HG03354 (cell line): Measurements from ENCODE around the gene SREBF1.
"Not testable (repeated sequence)": the region's sequence is repeated elsewhere in the genome, so short reads cannot be mapped to it uniquely, and the experiment has no call there.

Experiments
- ATAC-seq: cut with Tn5 transposase; IDR thresholded peaks from one replicate; pipeline ENCODE4 v1.9.1; 2021; ENCODE audit warnings: mild to moderate bottlenecking; ENCODE audit not compliant: unreplicated experiment, poor library complexity, severe bottlenecking

SREBF1 gene

GRCh38 chr17:17814162-17815061 is 22.4 kb downstream of the SREBF1 start:
- ATAC-seq: no peak

- ATAC-seq: no peak
These were observed 23.1 kb downstream of the SREBF1 start for GRCh38 chr17:17813725-17814095.

GRCh38 chr17:17813055-17813724 is 23.6 kb downstream of the SREBF1 start:
- ATAC-seq: no peak

- ATAC-seq: no peak
These were observed 24.4 kb downstream of the SREBF1 start for GRCh38 chr17:17812211-17813054.

GRCh38 chr17:17811381-17812210 is 25.2 kb downstream of the SREBF1 start:
- ATAC-seq: no peak

- ATAC-seq: no peak
These were observed 25.9 kb downstream of the SREBF1 start for GRCh38 chr17:17810895-17811248.

- ATAC-seq: no peak
These were observed 26.5 kb downstream of the SREBF1 start for GRCh38 chr17:17810084-17810894.

GRCh38 chr17:17809531-17810083 is 27.2 kb downstream of the SREBF1 start:
- no peak for ATAC-seq

GRCh38 chr17:17808706-17809432 is 27.9 kb downstream of the SREBF1 start:
- ATAC-seq: no peak

GRCh38 chr17:17808200-17808599 is 28.6 kb downstream of the SREBF1 start:
- ATAC-seq: not testable (repeated sequence)

- ATAC-seq: no peak
These were observed 29.3 kb downstream of the SREBF1 start for GRCh38 chr17:17807440-17807839.

GRCh38 chr17:17806611-17807274 is 30.0 kb downstream of the SREBF1 start:
- no peak for ATAC-seq

- no peak for ATAC-seq
These were observed 30.8 kb downstream of the SREBF1 start for GRCh38 chr17:17806035-17806434.

GRCh38 chr17:17805575-17805974 is 31.2 kb downstream of the SREBF1 start:
- ATAC-seq: no peak

GRCh38 chr17:17804007-17804406 is 32.8 kb downstream of the SREBF1 start:
- no peak for ATAC-seq

GRCh38 chr17:17801800-17802481 is 34.8 kb downstream of the SREBF1 start:
- no peak for ATAC-seq
